ENCODE data around the gene HAPLN1.

The HAPLN1 gene

GRCh38 chr5:83641946-83642345 is 78.7 kb downstream of the HAPLN1 start:
- DNase-seq (ENCODE audit: low read depth, low spot score): no peak

GRCh38 chr5:83639911-83640310 is 80.7 kb downstream of the HAPLN1 start:
- DNase-seq (ENCODE audit: low read depth, low spot score): no peak

- no peak for DNase-seq (ENCODE audit: low read depth, low spot score)
Observed at GRCh38 chr5:83636156-83636555, 84.5 kb downstream of the HAPLN1 start.

- DNase-seq (ENCODE audit: low read depth, low spot score): no peak
Observed at GRCh38 chr5:83633285-83633684, 87.4 kb downstream of the HAPLN1 start.

- DNase-seq (ENCODE audit: low read depth, low spot score): no peak
Observed at GRCh38 chr5:83632874-83633273, 87.8 kb downstream of the HAPLN1 start.

- no peak for DNase-seq (ENCODE audit: low read depth, low spot score)
Observed at GRCh38 chr5:83628360-83628759, 92.3 kb downstream of the HAPLN1 start.

GRCh38 chr5:83614841-83615240 is 105.8 kb downstream of the HAPLN1 start:
- no peak for DNase-seq (ENCODE audit: low read depth, low spot score)

- DNase-seq (ENCODE audit: low read depth, low spot score): no peak
Observed at GRCh38 chr5:83608122-83608521, 112.5 kb downstream of the HAPLN1 start.

GRCh38 chr5:83595217-83595616 is 125.4 kb downstream of the HAPLN1 start:
- no peak for DNase-seq (ENCODE audit: low read depth, low spot score)

- DNase-seq (ENCODE audit: low read depth, low spot score): no peak
Observed at GRCh38 chr5:83590966-83591365, 129.7 kb downstream of the HAPLN1 start.

GRCh38 chr5:83589786-83590185 is 130.9 kb downstream of the HAPLN1 start:
- DNase-seq (ENCODE audit: low read depth, low spot score): no peak
